Gastrocnemius medialis (tissue), 4 donors: ENCODE data around the gene HNRNPR. TPM values are rescaled to one million over a fixed set of nuclear protein-coding genes. Genes with fewer than 3 reads are reported as not detected.

Source experiments
- ATAC-seq, 2 donors: fragments of 150-250 bp; one replicate each; pipeline ENCODE4 v1.9.1; 2016
- DNase-seq, 2 donors: peaks; one replicate each; pipeline ENCODE4 v3.0.0-alpha.2; 2019
- H3K27ac ChIP-seq, 4 donors: fragments of 200-600 bp; sonication (generic); 1 replicate in 1 of 4; 2 replicates in 3 of 4; pipeline ENCODE4 v1.5.1; 2016 to 2018; ENCODE audit warnings: mild to moderate bottlenecking in 2 of 4, moderate library complexity in 1 of 4
- H3K27me3 ChIP-seq, 3 donors: fragments of 200-600 bp; sonication (generic) in 2 of 3; 1 replicate in 1 of 3; 2 replicates in 2 of 3; pipeline versions ENCODE4 v1.5.1 to v1.6.0; 2016 to 2019; ENCODE audit warnings: mild to moderate bottlenecking in 1 of 3, moderate library complexity in 1 of 3
- H3K36me3 ChIP-seq, 2 donors: fragments of 200-600 bp; sonication (generic) in 1 of 2; one replicate each; pipeline ENCODE4 v1.5.1; 2017 to 2018
- H3K4me1 ChIP-seq, 2 donors: fragments of 200-600 bp; sonication (generic) in 1 of 2; one replicate each; pipeline ENCODE4 v1.5.1; 2016 to 2017; ENCODE audit warnings: mild to moderate bottlenecking in 2 of 2
- H3K4me3 ChIP-seq, 4 donors: fragments of 200-600 bp; sonication (generic) in 3 of 4; 1 replicate in 1 of 4; 2 replicates in 3 of 4; pipeline ENCODE4 v1.5.1; 2016 to 2019; ENCODE audit warnings: mild to moderate bottlenecking in 2 of 4
- H3K9me3 ChIP-seq, 3 donors: fragments of 200-600 bp; sonication (generic) in 2 of 3; 1 replicate in 1 of 3; 2 replicates in 2 of 3; pipeline ENCODE4 v1.5.1; 2016 to 2019
- POLR2A ChIP-seq, 2 donors: fragments of 450-650 bp; IDR thresholded peaks; one replicate each; pipeline ENCODE4 v1.6.1; 2017; ENCODE audit warnings: antibody characterized with exemption in 2 of 2, mild to moderate bottlenecking in 2 of 2, moderate library complexity in 2 of 2
- in situ Hi-C, 4 donors: fragments of 200-750 bp; cut with MboI; loops; one replicate each; pipeline versions ENCODE4 v1.15.0 to v1.8.0; 2017; ENCODE audit warnings: low sequenced_read_pairs in 4 of 4
- intact Hi-C: fragments of 100-400 bp; cut with DNase I; formaldehyde crosslinking; loops from one replicate; pipeline ENCODE4 v1.15.1; 2023; ENCODE audit warnings: low total_unique reads
- total RNA-seq, 4 donors: library from RNA; depleted of rRNA; stranded (reverse); fragments of >200 nt; gene quantifications; one replicate each; pipeline versions ENCODE4 v1.1.0 to v1.2.3, GENCODE V29; 2016
- TF ChIP-seq, protein P1 (sequence below), 5 experiments: fragments of 450-650 bp in 3 of 5; fragments of 200-600 bp in 2 of 5; sonication (generic) in 2 of 5; IDR thresholded peaks in 4 of 5; conservative IDR thresholded peaks in 1 of 5; 1 replicate in 4 of 5; 2 replicates in 1 of 5; pipeline ENCODE4 v1.5.1; 2016 to 2019; ENCODE audit warnings: antibody characterized with exemption in 5 of 5, mild to moderate bottlenecking in 3 of 5, moderate library complexity in 3 of 5

The HNRNPR gene
- total RNA-seq, 4 donors from 2014 or later, result 36.5 to 56.3 (median 44.5) TPM

DNA sequence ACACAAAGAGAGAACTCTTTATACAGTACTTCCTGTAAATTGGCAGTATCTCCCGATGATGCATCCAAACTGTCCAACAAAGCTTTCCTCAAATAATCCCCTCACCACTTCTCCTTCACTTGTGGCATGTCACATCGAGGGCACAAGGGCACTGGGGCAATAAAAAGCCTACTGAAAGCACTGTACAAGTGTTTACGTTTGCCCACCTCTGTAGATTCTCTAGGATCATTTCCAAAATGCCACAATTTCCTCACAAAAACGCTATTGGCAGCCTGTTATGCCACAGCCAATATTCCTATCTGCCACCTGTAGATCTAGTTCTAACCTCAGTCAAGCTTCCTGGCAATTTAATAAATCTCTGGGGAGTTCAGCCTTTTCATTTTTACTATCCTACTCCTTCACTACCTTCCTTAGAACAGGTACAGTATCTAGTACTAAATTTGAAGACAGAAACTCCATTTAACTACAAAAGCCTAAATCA lies 39.9 kb downstream of the HNRNPR start:
- Histone ChIP-seq H3K9me3 (no peaks in the 10 kb centered on the region), H3K36me3 (peaks cover 0 to 47% of the 10 kb centered on the region in 2 donors), H3K4me3 (no peak overlapping the region), H3K27ac (no peak overlapping the region), H3K4me1 (no peaks in the 10 kb centered on the region), H3K27me3 (no peaks in the 10 kb centered on the region)
- ATAC-seq (no peak), DNase-seq (no peak)
- intact Hi-C loops (no loop called here), in situ Hi-C loops (no loop called here)
- TF ChIP-seq, protein P1, sequence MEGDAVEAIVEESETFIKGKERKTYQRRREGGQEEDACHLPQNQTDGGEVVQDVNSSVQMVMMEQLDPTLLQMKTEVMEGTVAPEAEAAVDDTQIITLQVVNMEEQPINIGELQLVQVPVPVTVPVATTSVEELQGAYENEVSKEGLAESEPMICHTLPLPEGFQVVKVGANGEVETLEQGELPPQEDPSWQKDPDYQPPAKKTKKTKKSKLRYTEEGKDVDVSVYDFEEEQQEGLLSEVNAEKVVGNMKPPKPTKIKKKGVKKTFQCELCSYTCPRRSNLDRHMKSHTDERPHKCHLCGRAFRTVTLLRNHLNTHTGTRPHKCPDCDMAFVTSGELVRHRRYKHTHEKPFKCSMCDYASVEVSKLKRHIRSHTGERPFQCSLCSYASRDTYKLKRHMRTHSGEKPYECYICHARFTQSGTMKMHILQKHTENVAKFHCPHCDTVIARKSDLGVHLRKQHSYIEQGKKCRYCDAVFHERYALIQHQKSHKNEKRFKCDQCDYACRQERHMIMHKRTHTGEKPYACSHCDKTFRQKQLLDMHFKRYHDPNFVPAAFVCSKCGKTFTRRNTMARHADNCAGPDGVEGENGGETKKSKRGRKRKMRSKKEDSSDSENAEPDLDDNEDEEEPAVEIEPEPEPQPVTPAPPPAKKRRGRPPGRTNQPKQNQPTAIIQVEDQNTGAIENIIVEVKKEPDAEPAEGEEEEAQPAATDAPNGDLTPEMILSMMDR (IDR thresholded peaks at IDR 0.05 in 4 of 5, conservative IDR thresholded peaks at IDR 0.05 in 1 of 5), result no peak
- TF ChIP-seq POLR2A (IDR thresholded peaks at IDR 0.05), result no peak

DNA sequence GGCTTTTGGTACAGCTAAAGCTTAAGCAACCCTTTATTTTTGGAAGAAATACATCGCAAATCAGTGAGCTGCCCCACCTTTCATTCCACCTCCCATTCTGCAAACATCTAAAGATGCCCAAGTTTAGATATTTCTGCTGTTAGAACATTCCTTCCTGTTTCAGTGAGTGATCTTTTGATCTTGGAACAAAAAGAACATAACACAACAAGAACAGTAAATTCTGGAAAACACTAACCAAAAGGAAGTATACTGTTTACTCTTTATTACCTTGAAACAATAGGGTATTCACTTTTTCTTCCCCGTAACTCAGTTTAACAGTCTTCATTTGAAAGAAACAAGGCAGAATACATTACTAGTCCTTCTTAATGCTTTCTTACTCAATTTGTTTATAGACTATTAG lies 40.6 kb downstream of the HNRNPR start:
- no peak for DNase-seq
- no peaks in the 10 kb centered on the region for H3K4me1 ChIP-seq
- no peak overlapping the region for H3K27ac ChIP-seq
- in situ Hi-C loops, result no loop called here
- intact Hi-C loops, result no loop called here
- H3K4me3 ChIP-seq, result no peak overlapping the region
- peaks cover 0 to 50% of the 10 kb centered on the region in 2 donors for H3K36me3 ChIP-seq
- H3K27me3 ChIP-seq, result no peaks in the 10 kb centered on the region
- ATAC-seq, result no peak
- TF ChIP-seq, protein P1 (IDR thresholded peaks at IDR 0.05 in 4 of 5, conservative IDR thresholded peaks at IDR 0.05 in 1 of 5), result no peak
- TF ChIP-seq POLR2A (IDR thresholded peaks at IDR 0.05), result no peak
- H3K9me3 ChIP-seq, result no peaks in the 10 kb centered on the region

DNA sequence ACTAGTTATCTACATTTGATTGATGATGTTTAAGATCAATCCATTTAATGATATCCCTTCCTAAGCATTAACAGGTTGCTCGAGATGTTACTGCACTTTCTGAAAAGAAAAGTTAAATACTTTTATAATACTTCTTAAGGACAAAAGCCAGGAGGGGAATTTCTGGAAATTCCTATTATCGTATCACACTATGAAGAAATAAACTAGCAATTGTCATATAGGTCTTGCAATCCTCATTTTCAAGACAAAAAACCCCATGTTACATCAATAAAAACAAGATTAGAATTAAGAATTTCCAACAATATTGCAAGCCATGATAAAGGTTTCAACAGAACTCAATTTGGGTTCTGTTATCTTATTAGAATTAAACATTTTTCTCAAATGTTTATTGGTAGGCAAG lies 47.2 kb downstream of the HNRNPR start:
- Histone ChIP-seq H3K9me3 (no peaks in the 10 kb centered on the region), H3K27ac (no peak overlapping the region), H3K4me1 (peaks cover 0 to 5% of the 10 kb centered on the region in 2 donors), H3K4me3 (no peak overlapping the region), H3K36me3 (peaks cover 0 to 29% of the 10 kb centered on the region in 2 donors), H3K27me3 (no peaks in the 10 kb centered on the region)
- TF ChIP-seq, protein P1 (IDR thresholded peaks at IDR 0.05 in 4 of 5, conservative IDR thresholded peaks at IDR 0.05 in 1 of 5), result no peak
- no peak for TF ChIP-seq POLR2A (IDR thresholded peaks at IDR 0.05)
- ATAC-seq, result no peak
- in situ Hi-C loops (no loop called here), intact Hi-C loops (no loop called here)
- DNase-seq, result no peak

DNA sequence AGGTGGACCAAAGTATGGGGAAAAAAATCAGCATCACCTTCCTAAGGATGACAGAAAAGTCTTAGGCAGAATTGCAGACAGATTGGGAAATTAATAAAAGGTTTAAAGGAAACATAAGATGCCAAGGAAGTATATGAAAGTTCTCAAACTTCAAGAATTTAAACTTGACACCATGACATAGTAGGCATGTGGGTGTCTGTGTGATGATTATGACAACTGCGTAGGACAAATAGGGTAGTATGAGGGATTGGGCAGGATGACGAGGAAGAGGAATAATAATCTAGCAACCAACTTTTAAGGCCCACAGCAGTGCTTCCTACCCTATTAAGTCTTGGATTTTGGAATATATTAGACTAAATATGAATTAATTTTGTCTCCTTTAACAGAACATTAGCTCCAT lies 52.4 kb downstream of the HNRNPR start:
- TF ChIP-seq POLR2A (IDR thresholded peaks at IDR 0.05), result no peak
- TF ChIP-seq, protein P1 (IDR thresholded peaks at IDR 0.05 in 4 of 5, conservative IDR thresholded peaks at IDR 0.05 in 1 of 5), result no peak
- Histone ChIP-seq H3K27ac (no peak overlapping the region), H3K4me3 (no peak overlapping the region), H3K9me3 (no peaks in the 10 kb centered on the region), H3K4me1 (peaks cover 9 to 14% of the 10 kb centered on the region in 2 donors), H3K36me3 (peaks cover 0 to 10% of the 10 kb centered on the region in 2 donors), H3K27me3 (no peaks in the 10 kb centered on the region)
- in situ Hi-C loops, result no loop called here
- no peak for ATAC-seq
- intact Hi-C loops, result no loop called here
- no peak for DNase-seq
